GM12878 (cell line): ENCODE data around the gene PCAT6. TPM values are rescaled to one million over a fixed set of nuclear protein-coding genes. Genes with fewer than 3 reads are reported as not detected.

Source experiments
- ATAC-seq: fragments of 200-7000 bp; cut with Tn5 transposase; 3 replicates; pipeline ENCODE4 v1.9.1; 2020; ENCODE audit warnings: mild to moderate bottlenecking, moderate library complexity
- BruUV-seq: library from RNA; stranded (reverse); fragments of 400-500 nt; replicated peaks from 2 replicates; lab custom pipeline; 2021; lab: Mats Ljungman, UMichigan
- CTCF ChIA-PET: fragments of 300-600 bp; sonication (Branson Sonifier 250); formaldehyde crosslinking; extraction: SDS; loops from one replicate; lab custom pipeline; 2021; ENCODE audit warnings: inconsistent platforms; lab: Yijun Ruan, JAX
- POLR2A ChIA-PET: fragments of 350-600 bp; formaldehyde crosslinking; extraction: SDS; loops from one replicate; lab custom pipeline; 2021; ENCODE audit warnings: inconsistent platforms; lab: Charles Lee
- RAD21 ChIA-PET: fragments of 300-600 bp; sonication (Branson Sonifier 250); formaldehyde crosslinking; loops from one replicate; lab custom pipeline; 2023; ENCODE audit warnings: antibody characterized with exemption; ENCODE audit not compliant: unreplicated experiment; lab: Charles Lee
- SMC1A ChIA-PET: fragments of 300-600 bp; sonication (Branson Sonifier 250); formaldehyde crosslinking; loops from one replicate; lab custom pipeline; 2023; ENCODE audit not compliant: unreplicated experiment, uncharacterized antibody; lab: Charles Lee
- DNase-seq: peaks from one replicate; pipeline ENCODE4 v3.0.0-alpha.2; 2011; ENCODE audit warnings: low read depth, low spot score
- FAIRE-seq: peaks from 3 replicates; lab custom pipeline; 2011; peaks lifted over from hg19 to GRCh38; lab: Jason Lieb, UNC
- H2AFZ ChIP-seq: 2 replicates; pipeline ENCODE4 v1.6.0; 2011; ENCODE audit warnings: low read depth, low read length, control low read depth; ENCODE audit not compliant: control insufficient read depth
- H3K27ac ChIP-seq: 2 replicates; pipeline ENCODE4 v1.5.1; 2011; ENCODE audit warnings: control low read depth; ENCODE audit not compliant: control insufficient read depth, insufficient read depth
- H3K27me3 ChIP-seq, 2 experiments: replicated peaks in 1 of 2; 2 replicates each; pipeline versions ENCODE4 v1.6.0 to v1.6.1; 2011; ENCODE audit warnings: low read length in 1 of 2; ENCODE audit not compliant: control insufficient read depth in 2 of 2, insufficient read depth in 2 of 2
- H3K36me3 ChIP-seq, 2 experiments: 2 replicates each; pipeline ENCODE4 v1.5.1; 2011; ENCODE audit warnings: low read length in 1 of 2; ENCODE audit not compliant: control insufficient read depth in 2 of 2, insufficient read depth in 2 of 2
- H3K4me1 ChIP-seq: 2 replicates; pipeline ENCODE4 v1.6.1; 2011; ENCODE audit warnings: mild to moderate bottlenecking, low read length, moderate library complexity, mixed read lengths; ENCODE audit not compliant: control insufficient read depth, insufficient read depth
- H3K4me2 ChIP-seq: 2 replicates; pipeline ENCODE4 v1.6.0; 2011; ENCODE audit warnings: control low read depth; ENCODE audit not compliant: control insufficient read depth, insufficient read depth
- H3K4me3 ChIP-seq: fragments of 200-600 bp; sonication (generic); 2 replicates; pipeline ENCODE4 v1.5.1; 2016
- H3K79me2 ChIP-seq: 2 replicates; pipeline ENCODE4 v1.6.0; 2011; ENCODE audit warnings: low read length; ENCODE audit not compliant: control insufficient read depth, insufficient read depth
- H3K9ac ChIP-seq: 2 replicates; pipeline ENCODE4 v1.8.0; 2011; ENCODE audit warnings: low read length, control low read depth, mixed read lengths; ENCODE audit not compliant: control insufficient read depth, insufficient read depth
- H3K9me3 ChIP-seq: replicated peaks from 3 replicates; pipeline ENCODE4 v1.5.1; 2011; ENCODE audit warnings: mild to moderate bottlenecking, low read length; ENCODE audit not compliant: control insufficient read depth, insufficient read depth
- H4K20me1 ChIP-seq: 2 replicates; pipeline ENCODE4 v1.6.0; 2011; ENCODE audit not compliant: control insufficient read depth, insufficient read depth
- CEBPZ ChIP-seq: fragments of 150-350 bp; IDR thresholded peaks from 2 replicates; pipeline ENCODE4 v1.6.1; 2016; ENCODE audit warnings: low read depth, low read length
- ETV6 ChIP-seq, 2 experiments: fragments of 450-650 bp in 1 of 2; IDR thresholded peaks in 1 of 2; conservative IDR thresholded peaks in 1 of 2; 2 replicates each; pipeline ENCODE4 v1.6.1; 2014; ENCODE audit warnings: antibody characterized with exemption in 1 of 2, borderline replicate concordance in 1 of 2, low read depth in 1 of 2, mild to moderate bottlenecking in 1 of 2, moderate library complexity in 1 of 2
- GATAD2B ChIP-seq: fragments of 450-650 bp; conservative IDR thresholded peaks from 2 replicates; pipeline ENCODE4 v1.6.1; 2017; ENCODE audit warnings: low read depth, mild to moderate bottlenecking, moderate library complexity
- IKZF2 ChIP-seq, 2 experiments: fragments of 450-650 bp; IDR thresholded peaks; 2 replicates each; pipeline ENCODE4 v1.6.1; 2017; ENCODE audit warnings: mild to moderate bottlenecking in 2 of 2, moderate library complexity in 2 of 2
- RAD21 ChIP-seq: IDR thresholded peaks from 2 replicates; pipeline ENCODE4 v1.6.1; 2011; ENCODE audit warnings: mild to moderate bottlenecking, low read depth, low read length, moderate library complexity; ENCODE audit not compliant: insufficient read depth
- SRF ChIP-seq, 2 experiments: IDR thresholded peaks; 2 replicates each; pipeline ENCODE4 v1.6.1; 2011; ENCODE audit warnings: low read depth in 2 of 2, low read length in 2 of 2, mild to moderate bottlenecking in 1 of 2, moderate library complexity in 1 of 2
- YY1 ChIP-seq: IDR thresholded peaks from 2 replicates; pipeline ENCODE4 v1.6.1; 2011; ENCODE audit warnings: low read depth, mild to moderate bottlenecking, low read length
- ZBTB11 ChIP-seq: fragments of 450-650 bp; formaldehyde crosslinking; IDR thresholded peaks from 2 replicates; pipeline ENCODE4 v1.5.0; 2022; ENCODE audit warnings: mild to moderate bottlenecking, missing genetic modification characterization
- ZNF384 ChIP-seq: IDR thresholded peaks from 2 replicates; pipeline ENCODE4 v1.6.1; 2012; ENCODE audit warnings: low read depth, mild to moderate bottlenecking, low read length, improper control_type of control experiment, borderline replicate concordance
- WGBS: methylation state at CpG from one replicate; pipeline ENCODE4 v1.1.6; 2016; ENCODE audit warnings: low lambda C conversion rate; ENCODE audit not compliant: insufficient replicate concordance, insufficient coverage; ENCODE audit errors: missing lambda C conversion rate; 5-methylcytosine and 5-hydroxymethylcytosine counted together
- in situ Hi-C: fragments of 300-500 bp; cut with MboI; formaldehyde crosslinking; loops from 9 replicates; pipeline ENCODE4 v1.14.3; 2018; ENCODE audit warnings: mixed read lengths
- intact Hi-C: fragments of 100-400 bp; cut with micrococcal nuclease; formaldehyde crosslinking; loops from one replicate; pipeline ENCODE4 v1.14.2; 2022; ENCODE audit not compliant: unreplicated experiment
- polyA plus RNA-seq, 11 experiments: library from polyadenylated mRNA; depleted of rRNA in 4 of 11; unstranded in 6 of 11; stranded (reverse) in 5 of 11; fragments of >200 nt; fragmentation: Nextera tagmentation in 4 of 11; fragmentation: Illumina TruSeq in 1 of 11; extraction: Ambion mirVana in 4 of 11; extraction: Trizol in 1 of 11; gene quantifications; 1 replicate in 1 of 11; 2 replicates in 10 of 11; pipeline versions ENCODE4 v1.2.1 to v1.2.3, GENCODE V29; 2011 to 2016; ENCODE audit warnings: inconsistent platforms in 2 of 11, missing spikeins in 2 of 11, low read depth in 1 of 11
- total RNA-seq, 4 experiments: library from RNA; depleted of rRNA in 3 of 4; stranded (reverse); fragments of >200 nt in 3 of 4; fragmentation: Illumina TruSeq in 1 of 4; extraction: Trizol in 1 of 4; gene quantifications; 2 replicates each; pipeline versions ENCODE4 v1.2.1 to v1.2.3, GENCODE V29; 2013 to 2021
- TF ChIP-seq, protein P1 (sequence below): IDR thresholded peaks from 2 replicates; pipeline ENCODE4 v1.6.1; 2012; ENCODE audit warnings: improper control_type of control experiment, low read depth, low read length; ENCODE audit not compliant: insufficient replicate concordance

Gene PCAT6
- total and polyA plus RNA-seq, 10 of the 15 experiments (the other 5 are each of a cell fraction or from before 2014, with no cell fraction given): 0.16 to 0.83 (median 0.48) TPM; not detected in 4

DNA sequence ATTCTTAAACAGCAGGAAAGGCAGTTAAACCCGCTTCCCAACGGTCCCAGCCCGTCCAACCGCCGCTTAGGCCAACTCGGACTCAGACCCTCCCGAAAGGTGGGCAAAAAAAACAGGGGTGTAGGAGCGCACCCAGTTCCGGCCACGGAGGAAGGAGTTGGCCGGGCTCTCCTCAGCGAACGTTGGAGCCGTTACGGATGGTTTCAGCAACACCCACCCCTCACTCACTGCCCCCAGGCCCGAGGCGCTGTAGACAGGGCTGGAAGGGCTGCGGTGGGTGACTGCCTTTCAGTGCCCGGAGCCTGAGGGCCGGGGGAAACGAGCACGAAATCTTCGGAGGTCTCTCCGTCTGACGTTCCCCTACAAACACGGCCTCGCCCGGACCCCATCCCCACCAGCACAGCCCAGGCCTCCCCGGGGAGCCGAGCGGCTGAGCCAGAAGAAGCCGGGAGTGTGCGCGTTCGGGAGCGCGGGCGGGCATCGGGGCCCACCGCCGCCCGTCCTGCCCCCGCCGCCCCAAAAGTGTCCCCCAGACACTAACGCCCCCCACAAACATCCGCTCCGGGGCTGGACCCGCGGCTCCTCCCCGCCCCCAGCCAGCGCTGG lies 3.8 kb upstream of the PCAT6 start:
- peak; percentile 14 for ATAC-seq
- BruUV-seq: no TSS peak
- Histone ChIP-seq H3K9ac (peak overlapping the region; percentile 76), H3K4me2 (peak overlapping the region; percentile 58), H3K27me3 (no peaks in the 10 kb centered on the region; a peak in 3 of 4 replicates), H3K9me3 (no peaks in the 10 kb centered on the region), H3K4me3 (peak overlapping the region; percentile 77), H2AFZ (peak overlapping the region; percentile 33), H3K4me1 (peaks cover 3% of the 10 kb centered on the region; the same call in 1 of the 2 replicates), H3K27ac (peak overlapping the region; percentile 59), H3K79me2 (peaks cover 34% of the 10 kb centered on the region), H4K20me1 (no peaks in the 10 kb centered on the region), H3K36me3 (no peaks in the 10 kb centered on the region)
- ChIA-PET POLR2A (interaction anchor here (0.5 to 0.6 kb wide), 2 partner anchors 11 to 51 kb away, joined by 3 to 6 read pairs; no protein-coding TSS in a partner anchor), RAD21 (no interaction called here), CTCF (no interaction called here), SMC1A (interaction anchor here (4.6 kb wide), 1 partner anchor 16 kb away, joined by 10 read pairs; no protein-coding TSS in a partner anchor)
- in situ Hi-C loops (no loop called here), intact Hi-C loops (loop anchor here (10.0 kb wide), 1 partner anchor 198 kb away; the partner anchor contains the start of gene TMEM183A)
- FAIRE-seq: no peak
- 1% methylated on average over 37 of the region's 51 CpGs for WGBS
- DNase-seq: no peak
- TF ChIP-seq IKZF2 (IDR thresholded peaks at IDR 0.05) (no peak), CEBPZ (no peak), RAD21 (no peak), SRF (IDR thresholded peaks at IDR 0.05; ENCODE audit: low read depth in 2 of 2, low read length in 2 of 2) (no peak), ZBTB11 (CRISPR knock-in tag) (no peak), YY1 (0 out of 2 replicates have a peak, but pooled peaks have one; percentile 7), ETV6 (conservative IDR thresholded peaks at IDR 0.05 in 1 of 2, IDR thresholded peaks at IDR 0.05 in 1 of 2; ENCODE audit: borderline replicate concordance in 1 of 2, low read depth in 1 of 2) (no peak), ZNF384 (no peak), GATAD2B (no peak)
- TF ChIP-seq, protein P1, sequence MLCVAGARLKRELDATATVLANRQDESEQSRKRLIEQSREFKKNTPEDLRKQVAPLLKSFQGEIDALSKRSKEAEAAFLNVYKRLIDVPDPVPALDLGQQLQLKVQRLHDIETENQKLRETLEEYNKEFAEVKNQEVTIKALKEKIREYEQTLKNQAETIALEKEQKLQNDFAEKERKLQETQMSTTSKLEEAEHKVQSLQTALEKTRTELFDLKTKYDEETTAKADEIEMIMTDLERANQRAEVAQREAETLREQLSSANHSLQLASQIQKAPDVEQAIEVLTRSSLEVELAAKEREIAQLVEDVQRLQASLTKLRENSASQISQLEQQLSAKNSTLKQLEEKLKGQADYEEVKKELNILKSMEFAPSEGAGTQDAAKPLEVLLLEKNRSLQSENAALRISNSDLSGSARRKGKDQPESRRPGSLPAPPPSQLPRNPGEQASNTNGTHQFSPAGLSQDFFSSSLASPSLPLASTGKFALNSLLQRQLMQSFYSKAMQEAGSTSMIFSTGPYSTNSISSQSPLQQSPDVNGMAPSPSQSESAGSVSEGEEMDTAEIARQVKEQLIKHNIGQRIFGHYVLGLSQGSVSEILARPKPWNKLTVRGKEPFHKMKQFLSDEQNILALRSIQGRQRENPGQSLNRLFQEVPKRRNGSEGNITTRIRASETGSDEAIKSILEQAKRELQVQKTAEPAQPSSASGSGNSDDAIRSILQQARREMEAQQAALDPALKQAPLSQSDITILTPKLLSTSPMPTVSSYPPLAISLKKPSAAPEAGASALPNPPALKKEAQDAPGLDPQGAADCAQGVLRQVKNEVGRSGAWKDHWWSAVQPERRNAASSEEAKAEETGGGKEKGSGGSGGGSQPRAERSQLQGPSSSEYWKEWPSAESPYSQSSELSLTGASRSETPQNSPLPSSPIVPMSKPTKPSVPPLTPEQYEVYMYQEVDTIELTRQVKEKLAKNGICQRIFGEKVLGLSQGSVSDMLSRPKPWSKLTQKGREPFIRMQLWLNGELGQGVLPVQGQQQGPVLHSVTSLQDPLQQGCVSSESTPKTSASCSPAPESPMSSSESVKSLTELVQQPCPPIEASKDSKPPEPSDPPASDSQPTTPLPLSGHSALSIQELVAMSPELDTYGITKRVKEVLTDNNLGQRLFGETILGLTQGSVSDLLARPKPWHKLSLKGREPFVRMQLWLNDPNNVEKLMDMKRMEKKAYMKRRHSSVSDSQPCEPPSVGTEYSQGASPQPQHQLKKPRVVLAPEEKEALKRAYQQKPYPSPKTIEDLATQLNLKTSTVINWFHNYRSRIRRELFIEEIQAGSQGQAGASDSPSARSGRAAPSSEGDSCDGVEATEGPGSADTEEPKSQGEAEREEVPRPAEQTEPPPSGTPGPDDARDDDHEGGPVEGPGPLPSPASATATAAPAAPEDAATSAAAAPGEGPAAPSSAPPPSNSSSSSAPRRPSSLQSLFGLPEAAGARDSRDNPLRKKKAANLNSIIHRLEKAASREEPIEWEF: no peak
